Fibroblast of skin of left biceps (primary cell): ENCODE data around the gene TAS2R60.
"Not testable (repeated sequence)": the region's sequence is repeated elsewhere in the genome, so short reads cannot be mapped to it uniquely, and the experiment has no call there.

ENCODE experiments used
- DNase-seq, 2 experiments: peaks; one replicate each; pipeline ENCODE4 v3.0.0-alpha.2; 2013; ENCODE audit warnings: low read depth in 2 of 2

TAS2R60 gene

GRCh38 chr7:143444063-143444782 is 970 bp downstream of the TAS2R60 start:
- no peak for DNase-seq

GRCh38 chr7:143444785-143445184 is 1.5 kb downstream of the TAS2R60 start:
- no peak for DNase-seq

- DNase-seq, result no peak
Observed at GRCh38 chr7:143447466-143447865, 4.2 kb downstream of the TAS2R60 start.

- no peak for DNase-seq
Observed at GRCh38 chr7:143448429-143448828, 5.2 kb downstream of the TAS2R60 start.

GRCh38 chr7:143449793-143450192 is 6.5 kb downstream of the TAS2R60 start:
- DNase-seq, result no peak

- DNase-seq, result no peak
Observed at GRCh38 chr7:143451122-143451521, 7.9 kb downstream of the TAS2R60 start.

GRCh38 chr7:143451746-143452145 is 8.5 kb downstream of the TAS2R60 start:
- no peak for DNase-seq

GRCh38 chr7:143452495-143452894 is 9.2 kb downstream of the TAS2R60 start:
- no peak for DNase-seq

- no peak for DNase-seq
Observed at GRCh38 chr7:143454091-143454680, 10.9 kb downstream of the TAS2R60 start.

- DNase-seq, result no peak
Observed at GRCh38 chr7:143455491-143455890, 12.2 kb downstream of the TAS2R60 start.

- DNase-seq, result no peak
Observed at GRCh38 chr7:143455942-143456341, 12.7 kb downstream of the TAS2R60 start.

- DNase-seq, result peak; percentile 50 to 53
Observed at GRCh38 chr7:143456992-143457793, 13.9 kb downstream of the TAS2R60 start.

- peak; percentile 65 to 67 for DNase-seq
Observed at GRCh38 chr7:143458263-143458662, 15.0 kb downstream of the TAS2R60 start.

- no peak for DNase-seq
Observed at GRCh38 chr7:143458681-143459080, 15.4 kb downstream of the TAS2R60 start.

GRCh38 chr7:143459359-143459758 is 16.1 kb downstream of the TAS2R60 start:
- no peak for DNase-seq

- DNase-seq, result no peak
Observed at GRCh38 chr7:143460271-143460979, 17.2 kb downstream of the TAS2R60 start.

- no peak for DNase-seq
Observed at GRCh38 chr7:143462045-143462444, 18.8 kb downstream of the TAS2R60 start.

GRCh38 chr7:143463556-143463955 is 20.3 kb downstream of the TAS2R60 start:
- DNase-seq, result no peak

GRCh38 chr7:143463957-143464356 is 20.7 kb downstream of the TAS2R60 start:
- DNase-seq, result no peak

- no peak for DNase-seq
Observed at GRCh38 chr7:143467724-143468123, 24.5 kb downstream of the TAS2R60 start.

GRCh38 chr7:143472071-143472689 is 28.9 kb downstream of the TAS2R60 start:
- DNase-seq, result not testable (repeated sequence)
